ENCODE measurements around the gene KNDC1.

GRCh38 chr10:133262696-133263095 is 102.7 kb downstream of the KNDC1 start:
- TF ChIP-seq CTCF (optimal IDR thresholded peaks at IDR 0.05 in 1 of 3, IDR thresholded peaks at IDR 0.05 in 1 of 3, conservative IDR thresholded peaks at IDR 0.05 in 1 of 3; ENCODE audit: extremely low read depth in 1 of 3, insufficient read depth in 2 of 3, low read length in 3 of 3) (no peak), EZH2 (IDR thresholded peaks at IDR 0.05; ENCODE audit: low read length) (no peak)
